NCI-H510A treated with DMSO at 0.1 percent for 48 hours (cell line): ENCODE data around the gene MYORG.

ENCODE experiments used
- DNase-seq: peaks from one replicate; lab custom pipeline; 2025; lab: John Stamatoyannopoulos, UW

MYORG gene

DNA sequence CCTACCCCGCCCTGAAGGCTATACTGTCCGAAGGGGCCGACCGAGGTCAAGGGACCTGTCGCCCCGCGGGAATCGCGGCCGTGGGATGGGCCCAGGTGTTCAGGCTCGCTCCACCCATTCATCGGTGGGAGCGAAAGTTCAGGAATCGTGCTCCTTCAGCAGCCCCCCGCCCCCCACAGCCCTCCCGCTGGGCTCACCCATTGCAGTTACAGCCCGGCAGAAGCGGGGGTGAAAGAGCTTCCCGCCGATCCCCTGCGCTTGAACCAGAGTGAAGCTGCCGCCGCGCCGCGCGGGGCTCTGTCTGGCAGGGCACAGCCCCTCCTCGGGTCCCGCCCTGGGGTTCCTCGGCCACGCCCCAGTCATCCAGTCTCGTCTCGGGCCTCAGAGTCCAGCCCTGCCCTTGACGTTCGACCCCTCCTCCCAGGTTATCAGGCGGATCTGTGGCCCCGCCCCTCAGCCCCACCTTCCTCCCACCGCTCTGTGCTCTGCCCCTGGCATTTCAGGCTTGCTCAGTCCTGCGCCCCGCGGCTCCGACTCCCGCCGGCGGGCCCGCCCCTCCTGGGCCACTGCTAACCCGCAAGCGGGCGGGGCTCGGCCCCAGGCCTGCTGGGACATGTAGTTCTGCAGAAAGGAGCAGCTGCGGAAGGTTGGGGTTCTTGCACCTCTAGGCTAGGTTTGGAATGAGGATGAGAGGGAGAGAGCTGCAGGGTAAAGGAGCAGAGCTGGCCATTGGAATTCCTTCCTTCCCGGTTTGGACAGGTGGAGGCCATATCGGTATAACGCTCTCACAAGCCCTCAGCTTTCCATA lies at the start of gene MYORG:
MYORG (minus strand) TSS at position 303 of the 808 bp plus-strand sequence. CDS start 3,955 bp downstream, outside the sequence.
- DNase-seq = peak; percentile 92

DNA sequence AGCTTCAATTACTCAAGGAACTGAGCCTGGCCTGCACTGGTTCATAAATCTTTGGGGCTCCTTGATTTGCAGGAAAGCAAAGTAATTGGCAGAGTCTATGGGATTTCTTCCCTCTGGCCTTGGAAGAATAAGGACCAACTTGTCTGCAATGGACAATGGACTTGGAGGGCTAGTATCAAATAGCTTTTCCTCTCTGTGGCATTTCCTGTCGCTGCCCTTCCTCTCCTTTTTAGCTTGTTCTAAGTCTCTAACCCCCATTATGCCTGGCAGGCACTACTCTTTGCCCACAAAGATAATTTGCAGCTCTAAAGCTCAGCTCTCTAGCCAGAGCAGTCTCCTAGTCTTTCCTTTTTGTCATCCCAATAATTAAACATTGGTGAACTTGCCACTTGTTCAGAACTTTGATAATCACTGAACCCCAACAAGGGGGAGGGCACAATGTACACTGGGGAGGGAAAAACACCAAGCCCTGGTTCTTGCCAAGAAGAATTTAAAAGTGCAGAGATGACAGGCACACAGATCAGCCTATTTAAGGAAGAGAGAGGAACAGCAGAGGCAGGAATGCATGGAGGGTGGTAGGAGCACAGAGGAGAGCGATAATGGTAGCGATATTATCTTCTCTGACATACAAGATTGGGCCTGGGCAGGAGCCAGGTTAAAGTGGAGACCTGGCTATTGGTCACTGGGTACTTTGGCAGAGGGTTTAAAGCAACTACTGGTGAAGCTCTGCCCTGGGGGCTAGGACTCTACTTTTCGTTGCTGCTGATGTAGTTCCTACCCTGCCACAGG lies 43.2 kb upstream of the MYORG start:
- DNase-seq = no peak

DNA sequence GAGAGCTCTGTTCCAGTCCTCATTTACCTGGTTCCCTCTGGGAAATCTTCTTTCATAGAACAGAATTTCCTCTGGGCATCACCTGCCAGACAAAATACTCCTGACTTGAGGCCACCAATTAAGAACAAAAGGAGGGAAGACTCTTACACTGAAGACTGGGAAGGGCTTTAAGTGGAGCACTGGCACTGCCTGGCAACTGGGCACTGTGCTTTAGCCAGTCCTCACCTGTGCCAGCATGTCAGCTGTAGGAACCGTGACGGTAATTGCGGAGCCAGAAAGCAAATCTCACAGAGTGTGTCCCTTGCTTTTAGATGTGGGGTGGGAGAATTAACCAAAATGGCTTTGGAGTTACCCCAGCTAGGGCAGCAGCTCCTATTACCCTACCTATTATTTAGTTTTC lies 41.0 kb upstream of the MYORG start:
- DNase-seq = no peak

DNA sequence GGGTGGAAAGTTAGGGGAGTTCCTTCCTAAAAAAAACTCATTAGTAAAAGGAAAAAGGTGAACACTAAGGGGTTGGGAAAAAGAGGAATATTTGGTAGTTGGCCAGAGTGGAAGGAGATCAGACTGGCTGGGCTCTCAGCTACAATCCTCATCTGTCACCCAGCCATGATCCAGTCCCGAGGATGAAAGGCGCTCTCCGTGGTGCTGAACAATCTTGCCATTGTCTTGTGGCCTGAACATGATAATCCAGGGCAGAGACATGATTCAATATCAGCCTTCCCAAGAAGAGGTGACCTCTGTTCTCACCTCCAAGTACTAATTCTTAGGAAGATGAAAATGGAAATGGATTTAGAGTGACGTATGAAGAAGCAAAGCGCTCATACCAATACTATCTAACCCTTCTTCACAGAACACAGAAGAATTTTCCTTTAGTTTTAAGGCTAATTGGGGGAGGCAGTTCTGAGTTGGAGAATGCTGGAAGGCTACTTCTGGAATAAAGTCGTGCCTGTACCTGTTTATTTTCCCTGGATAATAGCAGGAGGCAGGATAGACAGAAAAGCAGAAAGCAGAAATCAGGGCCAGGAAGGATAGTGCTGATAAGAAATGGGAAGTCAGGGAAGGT lies 36.6 kb upstream of the MYORG start:
- no peak for DNase-seq

DNA sequence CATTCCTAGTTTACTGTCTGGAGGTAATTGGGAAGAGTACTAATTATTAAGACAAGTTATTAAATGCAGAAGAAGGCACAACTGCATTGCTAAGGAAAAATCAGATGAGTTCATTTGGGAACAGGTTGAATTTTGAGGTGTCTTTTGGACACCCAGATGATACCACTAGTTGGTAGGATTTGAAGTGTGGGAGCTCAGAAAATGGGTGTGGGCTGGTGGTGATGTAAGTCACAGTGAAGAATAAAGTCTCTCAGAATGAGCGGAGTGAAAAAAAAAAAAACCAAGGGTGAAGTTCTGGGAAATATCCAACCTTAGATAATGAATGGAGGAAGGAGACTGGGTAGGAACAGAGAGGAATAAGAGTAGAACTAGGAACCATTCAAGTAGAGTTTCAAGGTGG lies 35.6 kb upstream of the MYORG start:
- no peak for DNase-seq

DNA sequence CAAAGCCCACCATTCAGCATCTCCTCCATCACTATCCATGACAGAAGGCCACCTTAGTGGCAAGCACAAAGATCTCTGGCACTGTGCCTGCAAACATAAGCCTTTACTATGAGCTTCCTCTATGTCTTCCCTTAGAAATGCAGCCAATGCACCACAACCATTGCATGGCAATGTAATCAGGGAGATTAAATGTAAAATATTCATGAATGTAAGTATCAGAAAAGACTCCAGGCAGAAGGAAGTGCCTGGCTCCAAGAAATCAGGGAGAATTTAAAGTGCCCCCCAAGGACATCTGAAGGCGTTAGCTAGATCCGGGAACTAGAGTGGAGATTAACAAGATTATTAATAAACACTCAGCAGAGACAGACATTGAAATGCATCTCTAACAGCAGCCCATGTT lies 32.5 kb upstream of the MYORG start:
- DNase-seq = no peak

DNA sequence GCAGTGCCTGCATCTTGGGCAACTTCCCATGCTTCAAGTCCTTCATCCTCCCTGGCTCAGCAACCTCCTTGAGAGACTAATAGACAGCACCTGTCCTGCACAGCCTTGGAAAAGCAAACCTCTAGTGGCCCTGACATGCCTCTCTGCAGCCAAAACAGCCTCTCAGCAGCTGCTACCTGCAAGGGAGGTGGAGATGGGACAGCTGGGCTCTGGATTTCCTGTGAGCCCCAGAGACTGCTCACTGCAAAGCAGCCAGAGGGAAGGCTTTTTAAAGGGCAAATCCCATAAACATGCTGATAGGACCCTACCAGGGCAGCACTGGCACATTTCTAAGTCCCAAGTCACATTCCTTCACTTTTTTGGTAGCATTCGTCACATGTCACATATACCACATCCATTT lies 31.5 kb upstream of the MYORG start:
- no peak for DNase-seq

DNA sequence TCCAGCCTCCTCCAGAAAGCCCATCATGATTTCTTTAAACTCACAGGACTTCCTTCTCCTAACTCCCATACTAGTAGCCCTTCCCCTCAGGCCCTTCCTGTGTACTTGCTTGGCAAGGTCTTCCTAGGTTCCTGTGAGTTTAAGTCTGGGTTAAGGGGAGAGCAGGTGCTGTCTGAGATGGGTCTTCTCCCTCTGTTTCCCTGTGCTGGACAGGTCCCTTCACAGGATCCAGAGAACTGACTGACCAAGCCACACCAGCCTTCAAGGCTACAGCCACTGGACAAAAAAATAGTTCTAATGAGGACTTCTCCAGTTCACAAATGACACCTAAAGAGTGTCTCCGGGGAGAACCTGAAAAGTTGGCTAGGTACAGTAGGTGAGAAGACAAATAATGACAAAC lies 29.5 kb upstream of the MYORG start:
- no peak for DNase-seq

DNA sequence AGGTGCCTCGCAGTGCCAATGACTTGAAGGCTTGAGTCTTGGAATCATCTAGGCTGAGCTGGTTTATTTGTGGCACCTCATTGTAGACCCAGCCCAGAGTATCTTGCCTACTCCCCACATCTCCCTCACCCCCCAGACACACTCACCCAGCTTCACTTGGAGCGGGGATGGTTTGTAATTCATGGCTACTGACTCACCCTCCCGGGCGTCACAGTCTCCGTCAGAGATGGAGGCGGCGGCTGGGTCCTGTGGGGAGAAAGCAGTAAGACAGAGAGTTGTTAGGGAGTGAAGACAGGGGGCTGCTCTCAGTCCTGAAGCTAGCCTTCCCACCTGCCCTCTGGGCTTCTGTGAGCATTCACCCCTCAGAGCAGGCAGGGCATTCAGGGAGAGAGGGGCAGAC lies 29.0 kb upstream of the MYORG start:
- DNase-seq = no peak

DNA sequence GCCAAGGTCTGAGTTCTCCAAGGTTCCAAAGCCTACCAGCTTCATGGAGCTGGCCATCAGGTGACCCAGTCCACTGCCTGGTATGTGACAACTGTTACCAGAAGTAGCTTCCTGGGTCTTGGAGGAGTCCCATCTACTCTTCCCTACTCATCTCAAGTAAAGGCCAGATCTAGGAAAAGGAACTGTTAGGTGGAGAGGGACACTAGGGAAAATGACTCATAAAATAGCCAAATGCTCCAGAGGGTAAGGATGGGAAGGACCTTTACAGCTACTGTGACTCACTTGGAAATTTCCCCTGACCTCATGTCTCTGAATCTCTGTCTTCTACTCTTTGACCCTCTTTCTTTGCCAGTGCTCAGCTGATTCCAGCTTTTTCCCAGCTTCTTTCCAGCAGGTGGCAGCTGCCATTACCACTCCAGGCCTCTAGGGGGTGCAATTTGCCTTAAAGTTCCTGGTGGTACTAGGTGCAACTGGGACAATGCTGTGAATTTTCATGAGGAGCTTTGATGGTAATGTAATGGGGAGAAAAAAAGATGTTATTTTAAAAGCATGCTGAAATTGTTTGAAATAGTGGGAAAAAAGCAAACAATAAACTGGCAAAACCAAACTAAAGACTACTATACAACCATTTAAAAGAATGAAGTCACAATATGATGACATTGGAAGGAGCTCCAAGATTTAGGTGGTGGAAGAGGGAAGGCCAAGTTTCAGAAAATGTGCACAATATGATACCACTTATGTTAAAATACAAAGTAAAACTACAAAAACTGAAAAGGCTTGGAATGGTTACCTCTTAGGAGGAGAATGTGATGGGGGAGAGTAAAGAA lies 27.1 kb upstream of the MYORG start:
- peak; percentile 24 for DNase-seq

DNA sequence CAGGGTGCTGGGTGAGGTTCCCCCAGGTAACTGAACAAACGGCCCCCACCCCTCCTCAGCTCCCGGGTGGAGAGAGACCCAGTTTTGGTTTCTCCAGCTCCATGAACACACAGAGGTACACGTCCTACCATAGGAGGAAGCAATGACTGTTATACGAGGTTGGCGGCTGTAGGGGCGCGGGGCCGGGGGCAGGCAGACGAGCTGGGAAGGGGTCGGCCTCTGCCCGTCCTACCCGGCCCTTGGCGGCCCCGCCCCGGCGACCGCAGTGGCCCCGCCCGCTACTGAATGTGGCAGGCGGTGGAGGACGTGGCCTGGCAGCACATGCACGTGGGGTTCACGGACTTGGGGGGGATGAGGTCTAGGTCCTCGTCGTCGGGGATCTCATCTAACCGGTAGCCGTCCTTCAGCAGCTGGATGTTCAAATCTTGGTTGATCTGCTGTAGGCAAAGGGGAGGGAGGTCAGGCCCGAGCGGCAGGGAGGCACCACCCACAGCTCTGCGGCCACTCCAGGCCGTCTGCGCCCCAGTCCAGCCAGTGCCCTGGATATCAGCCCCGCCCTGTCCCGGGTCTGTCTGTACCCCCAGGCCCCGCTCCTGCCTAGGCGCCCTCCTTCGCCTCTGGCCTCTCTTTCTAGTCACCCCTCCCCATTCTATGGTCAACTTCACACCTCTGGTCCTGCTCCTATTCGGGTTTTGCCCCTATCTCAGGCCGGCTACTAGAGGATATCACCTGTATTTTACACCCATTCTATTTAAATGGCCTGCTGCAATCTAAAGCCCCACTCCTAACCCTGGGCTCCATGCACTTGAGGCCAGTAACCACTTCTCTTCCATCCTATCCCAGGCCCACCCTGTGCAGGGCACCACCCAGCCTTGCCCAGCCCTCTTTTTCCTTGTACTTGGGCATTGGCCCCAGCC lies 24.2 kb upstream of the MYORG start:
- no peak for DNase-seq

DNA sequence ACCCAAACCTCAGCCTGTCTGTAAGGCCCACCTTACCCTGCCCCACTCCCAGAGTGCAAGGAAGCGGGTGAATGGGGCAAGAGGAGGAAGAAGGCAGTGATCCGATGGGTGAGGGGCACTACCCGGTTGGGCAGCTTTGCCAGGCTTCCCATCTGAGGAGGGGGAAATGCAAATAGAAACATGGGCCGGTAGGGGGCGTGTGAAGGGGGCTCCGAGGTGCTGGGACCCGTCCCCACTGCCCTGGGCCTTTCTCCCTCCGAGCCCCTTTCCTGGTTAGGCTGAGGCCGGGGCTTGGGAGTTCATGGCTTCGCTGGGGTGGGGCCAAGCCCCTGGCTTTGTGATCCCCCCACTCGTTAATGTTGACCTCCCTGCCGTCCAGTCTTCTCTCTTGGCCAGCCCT lies 23.6 kb upstream of the MYORG start:
- no peak for DNase-seq

DNA sequence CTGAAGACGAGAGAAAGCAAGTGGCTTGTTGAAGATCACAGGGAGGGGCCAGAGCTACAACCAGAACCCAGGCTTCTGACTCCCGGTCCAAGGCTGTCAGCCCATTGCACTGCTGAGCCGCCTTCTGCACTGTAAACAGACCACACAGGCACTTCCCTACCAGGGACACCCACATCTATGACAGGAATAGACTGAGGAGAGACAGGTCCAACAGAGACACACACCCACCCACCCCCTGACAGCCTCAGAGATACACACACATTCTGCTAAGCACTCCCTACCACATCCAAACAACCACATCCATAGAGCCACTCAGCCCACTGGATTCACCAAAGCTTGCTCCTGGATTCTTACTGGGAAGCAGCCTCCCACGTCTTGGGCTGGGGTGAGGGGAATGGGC lies 23.0 kb upstream of the MYORG start:
- no peak for DNase-seq

DNA sequence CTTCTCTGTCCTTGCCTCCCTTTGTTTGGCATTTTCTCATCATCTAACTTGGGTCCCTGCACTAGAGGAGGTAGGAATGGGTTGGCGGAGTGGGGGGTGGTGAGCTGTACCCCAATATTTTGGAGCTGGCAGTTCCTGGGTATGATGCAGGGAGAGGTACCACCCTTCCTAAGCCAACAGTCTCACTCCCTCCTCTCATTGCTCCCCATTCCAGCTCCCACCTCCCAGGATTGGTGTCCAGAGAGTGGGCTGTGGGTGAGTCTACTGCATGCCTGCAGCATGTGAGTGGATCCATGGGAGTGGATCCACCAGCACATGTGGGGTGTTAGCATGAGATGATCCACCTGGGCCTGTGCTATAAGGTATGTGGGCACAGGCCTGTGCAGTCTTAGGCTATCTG lies 22.2 kb upstream of the MYORG start:
- no peak for DNase-seq

DNA sequence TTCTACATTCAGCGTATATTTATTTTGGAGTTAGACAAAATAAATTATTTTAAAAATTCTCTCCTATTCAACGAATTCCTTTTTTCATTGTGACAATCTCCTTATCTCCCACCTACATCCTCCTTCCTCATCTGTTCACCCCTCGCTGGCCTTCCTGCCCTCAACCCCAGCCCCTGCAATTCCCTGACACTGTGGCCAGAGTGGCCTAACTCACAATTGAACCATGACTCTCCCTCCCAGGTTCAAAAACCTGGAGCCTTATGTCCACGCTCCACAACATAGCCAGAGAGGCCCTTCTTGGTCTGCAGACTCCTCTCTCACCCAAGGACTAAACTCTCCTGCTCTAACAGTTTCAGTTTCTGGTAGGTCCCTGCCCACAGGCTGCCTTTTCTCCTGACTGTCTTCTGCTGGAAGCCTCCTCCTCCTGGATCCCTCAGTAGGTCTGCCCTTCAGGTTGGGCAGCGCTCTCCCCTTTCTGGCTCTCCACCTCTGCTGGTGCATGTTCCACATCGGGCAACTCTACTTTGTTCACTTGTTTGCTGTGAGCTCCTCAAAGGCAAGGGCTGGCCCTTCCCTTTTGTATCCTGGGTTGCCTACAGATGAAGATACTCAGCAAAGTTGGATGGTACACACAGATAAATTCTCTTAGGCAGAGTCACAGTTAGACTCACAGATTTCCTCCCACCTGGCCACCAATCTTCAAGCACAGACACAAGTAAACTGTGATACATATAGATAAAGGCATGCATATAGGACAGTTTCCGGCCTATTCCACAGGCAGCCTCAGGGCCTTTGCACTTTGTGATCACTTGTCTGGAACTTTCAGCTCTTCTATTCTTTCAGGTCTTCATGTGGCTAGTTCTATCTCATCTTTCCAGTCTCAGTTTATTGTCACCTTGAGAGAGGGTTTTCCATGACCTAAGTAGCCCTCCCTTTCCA lies 19.8 kb upstream of the MYORG start:
- no peak for DNase-seq

DNA sequence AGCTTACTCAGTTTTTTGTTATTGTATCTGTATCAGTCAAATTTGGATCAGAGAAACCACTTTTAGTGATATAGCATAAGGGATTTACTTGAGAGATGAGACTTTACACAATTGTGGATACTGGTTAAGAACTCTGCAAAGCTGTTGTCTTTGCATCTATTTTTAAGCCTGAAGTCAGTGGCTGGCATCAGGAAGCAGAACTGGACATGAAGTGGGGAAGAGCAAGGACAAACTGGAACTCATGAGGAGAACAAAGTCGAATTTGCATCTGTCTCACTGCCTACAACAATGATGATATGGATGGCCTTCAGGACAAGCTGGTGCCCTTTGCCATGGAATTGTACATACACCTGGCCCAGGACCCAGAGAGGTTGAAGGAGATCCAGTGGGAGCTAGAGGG lies 15.8 kb upstream of the MYORG start:
- DNase-seq = no peak

DNA sequence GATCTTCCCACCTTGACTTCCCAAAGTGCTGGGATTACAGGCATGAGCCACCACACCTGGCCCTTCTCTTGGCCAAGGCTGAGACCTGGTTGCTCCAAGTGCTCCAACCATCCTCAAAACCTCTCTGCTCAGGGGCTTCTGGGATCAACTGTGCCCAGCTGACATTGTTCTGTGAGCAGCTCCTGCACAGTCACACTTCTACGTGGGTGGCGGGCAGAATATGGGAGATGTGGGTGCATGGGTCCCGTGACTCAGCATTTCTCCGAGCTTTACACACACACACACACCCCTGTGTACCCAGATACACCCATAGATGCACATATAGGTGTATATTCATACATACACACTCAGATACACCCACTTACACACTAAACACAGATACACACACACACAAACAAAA lies 10.5 kb upstream of the MYORG start:
- DNase-seq = no peak

DNA sequence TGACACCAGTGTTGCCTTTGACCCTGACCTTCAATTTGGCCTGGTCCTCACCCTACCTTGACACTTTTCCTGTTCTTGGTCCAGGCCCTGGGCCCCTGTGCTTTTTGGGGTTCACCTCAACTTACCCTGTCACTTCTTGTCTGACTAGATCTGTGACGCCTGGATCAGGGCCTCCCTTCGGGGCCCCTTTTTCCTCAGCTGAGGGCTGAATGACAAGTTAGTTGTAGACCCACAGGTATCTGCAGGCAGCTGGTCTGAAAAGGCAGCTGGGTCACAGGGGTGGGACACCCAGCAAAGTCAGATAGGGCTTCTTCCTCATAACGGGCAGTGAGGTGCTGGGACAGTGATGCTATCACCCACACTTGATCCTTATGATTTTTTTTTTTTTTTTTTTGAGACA lies 10.0 kb upstream of the MYORG start:
- no peak for DNase-seq

DNA sequence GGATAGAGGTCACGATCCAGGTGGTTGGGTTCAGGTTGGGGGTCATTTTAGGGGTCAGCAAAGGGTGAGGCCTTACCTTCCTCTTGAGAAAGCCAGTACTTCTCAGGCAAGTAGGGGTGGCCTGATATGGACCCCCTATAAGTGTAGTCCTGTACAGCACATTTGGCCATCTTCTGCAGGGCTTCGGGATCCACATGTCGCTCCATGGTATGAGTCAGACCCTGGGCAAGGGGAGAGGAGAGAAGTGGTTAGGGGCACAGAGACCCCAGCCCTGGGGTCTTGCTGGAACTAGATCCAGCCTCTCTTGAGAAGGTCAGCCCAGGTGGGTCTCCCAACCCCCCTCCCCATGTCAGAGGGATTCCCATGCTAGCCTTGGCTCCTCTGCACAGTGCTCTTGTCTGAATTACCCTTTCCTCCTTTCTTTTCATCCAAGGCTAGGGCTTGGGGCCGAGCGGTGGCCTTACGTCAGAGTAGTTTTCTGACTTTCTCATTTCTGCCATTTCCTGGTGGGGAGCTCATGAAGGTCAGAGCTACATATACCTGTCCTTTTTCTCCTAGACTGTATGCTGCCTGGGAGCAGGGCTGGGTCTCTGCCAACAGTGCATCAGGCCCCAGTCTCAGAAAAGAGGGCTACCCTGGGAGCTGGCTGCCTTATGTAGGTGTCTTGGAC lies 9.0 kb upstream of the MYORG start:
- no peak for DNase-seq
